Fibroblast of villous mesenchyme (primary cell): ENCODE measurements around the gene TAS1R2. TPM values are rescaled to one million over a fixed set of nuclear protein-coding genes. Genes with fewer than 3 reads are reported as not detected.

Experiments used
- DNase-seq: peaks from one replicate; pipeline ENCODE4 v3.0.0-alpha.2; 2010; ENCODE audit warnings: low read depth
- H3K4me3 ChIP-seq: 2 replicates; pipeline ENCODE4 v1.5.1; 2011; ENCODE audit warnings: low read depth, mild to moderate bottlenecking, low read length
- CTCF ChIP-seq: IDR thresholded peaks from 2 replicates; pipeline ENCODE4 v1.5.1; 2012; ENCODE audit warnings: low read depth, mild to moderate bottlenecking, low read length; ENCODE audit not compliant: insufficient read depth
- total RNA-seq: library from RNA; depleted of rRNA; stranded (reverse); fragments of >200 nt; gene quantifications from 2 replicates; pipeline ENCODE4 v1.2.3, GENCODE V29; 2012

The TAS1R2 gene
- total RNA-seq, 1 donor = not detected

GRCh38 chr1:18829671-18830070 lies 29.8 kb downstream of the TAS1R2 start:
- no peak overlapping the region for H3K4me3 ChIP-seq
- no peak for TF ChIP-seq CTCF
- DNase-seq = no peak

GRCh38 chr1:18828224-18828623 lies 31.2 kb downstream of the TAS1R2 start:
- no peak for TF ChIP-seq CTCF
- DNase-seq = no peak
- H3K4me3 ChIP-seq = no peak overlapping the region

- DNase-seq = no peak
- TF ChIP-seq CTCF = no peak
- H3K4me3 ChIP-seq = no peak overlapping the region
Measured at GRCh38 chr1:18823438-18823837, 36.0 kb downstream of the TAS1R2 start.

- H3K4me3 ChIP-seq = no peak overlapping the region
- peak; percentile 54 for DNase-seq
- peak; percentile 97 for TF ChIP-seq CTCF
Measured at GRCh38 chr1:18820791-18821641, 38.4 kb downstream of the TAS1R2 start.

GRCh38 chr1:18819986-18820790 lies 39.3 kb downstream of the TAS1R2 start:
- DNase-seq = no peak
- no peak for TF ChIP-seq CTCF

GRCh38 chr1:18819203-18819602 lies 40.3 kb downstream of the TAS1R2 start:
- DNase-seq = no peak
- TF ChIP-seq CTCF = no peak
- no peak overlapping the region for H3K4me3 ChIP-seq

More at GRCh38 chr1:18819986-18820790, 39.3 kb downstream of the TAS1R2 start:
- no peak overlapping the region for H3K4me3 ChIP-seq
